T-helper 2 cell (primary cell): ENCODE results near the gene CELSR2.

Experiments used
- DNase-seq, 5 experiments: peaks; one replicate each; pipeline versions ENCODE4 v3.0.0 to v3.0.0-alpha.2; 2012 to 2022

Gene CELSR2

DNA sequence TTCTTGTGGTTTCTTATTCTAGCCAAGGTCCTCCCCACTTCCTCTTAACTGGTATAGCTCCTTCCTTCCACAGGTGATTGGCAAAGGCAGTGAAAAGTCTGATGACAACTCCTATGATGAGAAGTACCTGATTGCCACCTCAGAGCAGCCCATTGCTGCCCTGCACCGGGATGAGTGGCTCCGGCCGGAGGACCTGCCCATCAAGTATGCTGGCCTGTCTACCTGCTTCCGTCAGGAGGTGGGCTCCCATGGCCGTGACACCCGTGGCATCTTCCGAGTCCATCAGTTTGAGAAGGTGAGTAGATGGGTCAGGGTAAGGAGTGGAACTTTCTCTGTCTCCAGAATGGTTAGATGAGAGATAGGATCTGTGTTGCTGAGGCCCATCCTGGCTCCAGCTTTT, 14.2 kb upstream of the CELSR2 start:
- DNase-seq = no peak

DNA sequence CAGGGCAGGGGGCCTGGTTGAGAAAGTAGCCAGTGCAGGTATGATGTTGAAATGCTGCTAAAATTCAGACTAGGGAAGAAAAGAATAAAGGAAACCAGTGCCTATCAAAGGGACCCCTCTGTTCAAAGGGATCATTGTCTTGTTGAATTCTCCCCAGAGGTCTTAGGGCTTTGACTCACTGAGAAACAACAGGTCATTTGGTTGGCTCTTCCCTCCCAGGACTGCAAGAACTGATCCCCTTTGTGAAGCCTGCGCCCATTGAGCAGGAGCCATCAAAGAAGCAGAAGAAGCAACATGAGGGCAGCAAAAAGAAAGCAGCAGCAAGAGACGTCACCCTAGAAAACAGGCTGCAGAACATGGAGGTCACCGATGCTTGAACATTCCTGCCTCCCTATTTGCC, 11.8 kb upstream of the CELSR2 start:
- DNase-seq = no peak

GRCh38 chr1:109238382-109238781, 11.0 kb upstream of the CELSR2 start:
- DNase-seq = no peak

GRCh38 chr1:109239047-109239408, 10.3 kb upstream of the CELSR2 start:
- no peak for DNase-seq

DNA sequence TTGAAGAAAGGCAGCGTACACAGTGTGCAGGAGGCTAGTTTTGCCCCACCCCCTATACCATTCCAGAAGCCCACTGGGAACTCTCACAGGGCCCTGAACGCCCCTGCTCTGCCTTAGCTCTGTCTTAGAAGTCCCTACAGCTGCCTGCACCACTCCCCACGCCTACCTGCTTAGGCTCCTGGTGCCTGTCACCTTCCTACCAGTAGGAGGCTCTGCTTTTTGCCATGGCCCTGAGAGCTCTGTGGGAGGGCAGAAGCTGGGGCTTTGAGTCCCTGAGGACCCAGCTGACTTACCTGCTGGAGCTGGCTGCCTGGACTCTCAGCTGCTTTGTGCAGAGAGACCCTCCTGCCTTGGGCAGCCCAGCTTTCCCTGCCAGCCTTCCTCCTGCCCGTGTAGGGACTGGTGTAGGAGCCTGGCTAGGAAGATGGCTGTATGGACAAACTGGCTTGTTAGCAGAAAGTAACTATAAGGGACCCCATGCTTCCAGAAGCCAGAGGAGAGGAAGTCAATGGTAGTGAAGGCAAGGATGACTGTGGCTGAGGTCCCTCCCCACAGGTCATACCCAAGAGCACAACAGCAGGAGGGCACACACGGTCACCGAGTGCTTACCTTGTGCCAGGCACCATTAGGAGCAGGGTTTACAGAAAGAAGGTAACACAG, 9.8 kb upstream of the CELSR2 start:
- peak in 1 of 5 experiments; percentile 57 for DNase-seq

GRCh38 chr1:109240158-109241152, 8.9 kb upstream of the CELSR2 start:
- DNase-seq = peak in 1 of 5 experiments; percentile 32

DNA sequence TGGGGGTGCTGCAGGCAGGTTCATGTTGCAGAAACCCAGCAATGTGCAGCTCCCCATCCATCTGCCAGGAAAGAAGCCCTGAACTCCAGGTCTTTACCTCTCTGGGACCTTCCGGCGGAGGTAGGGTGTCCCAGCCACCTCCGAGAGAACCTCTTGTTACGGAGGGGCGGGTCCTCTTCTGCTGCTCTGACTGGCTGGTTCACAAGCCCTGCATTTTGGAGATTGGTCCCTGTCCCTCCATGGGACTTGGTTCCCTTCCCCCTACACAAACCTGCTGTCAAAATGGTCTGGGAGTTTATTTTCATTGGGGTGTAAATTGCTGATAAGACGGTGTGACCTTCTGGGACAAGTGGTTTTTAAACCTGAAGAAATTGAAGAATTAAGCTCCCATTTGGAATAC, 8.0 kb upstream of the CELSR2 start:
- DNase-seq = no peak

DNA sequence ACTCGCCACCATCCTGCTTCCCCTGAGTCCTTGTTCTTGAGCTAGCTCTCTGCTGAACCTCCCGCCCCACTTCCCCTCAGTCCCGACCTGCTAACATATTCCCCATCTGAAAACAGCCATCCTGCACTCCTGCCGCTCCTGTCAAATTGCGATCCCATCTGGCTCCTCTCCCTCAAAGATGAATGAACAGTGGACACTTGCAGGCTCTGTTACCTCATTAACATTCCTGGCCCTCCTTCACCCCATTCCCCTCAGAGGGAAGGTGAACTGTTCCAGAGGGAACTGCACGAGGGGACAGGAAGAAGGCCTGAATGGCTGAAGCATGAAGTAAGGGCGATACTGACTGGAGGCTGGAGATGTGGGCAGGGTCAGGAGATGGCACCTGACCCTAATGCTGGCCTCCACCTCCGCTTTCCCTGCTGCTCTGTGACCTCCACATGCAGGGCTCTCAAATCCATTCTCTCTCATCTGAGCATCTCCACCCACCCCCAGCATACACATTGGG, 7.4 kb upstream of the CELSR2 start:
- DNase-seq = no peak

GRCh38 chr1:109242387-109242786, 7.0 kb upstream of the CELSR2 start:
- no peak for DNase-seq

DNA sequence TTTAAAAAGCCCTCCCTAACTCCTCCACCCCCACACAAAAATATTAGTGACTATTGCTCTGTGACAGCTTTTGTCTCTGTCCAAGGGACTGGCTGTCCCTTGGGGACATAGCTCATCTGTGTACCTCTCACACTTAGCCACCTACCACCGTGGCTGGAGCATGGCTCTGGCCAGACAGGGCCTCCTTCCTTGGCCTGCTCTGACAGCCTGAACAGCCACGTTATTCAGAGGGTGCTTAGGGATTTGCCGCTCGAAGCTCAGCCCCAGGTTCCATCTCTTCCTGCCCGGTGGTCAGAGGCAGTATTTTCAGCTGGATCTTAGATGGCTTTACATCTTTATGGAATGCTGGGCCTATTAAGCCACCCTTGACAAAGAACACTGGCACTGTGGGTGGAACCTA, 6.1 kb upstream of the CELSR2 start:
- DNase-seq = no peak

GRCh38 chr1:109243860-109244552, 5.3 kb upstream of the CELSR2 start:
- DNase-seq = no peak

DNA sequence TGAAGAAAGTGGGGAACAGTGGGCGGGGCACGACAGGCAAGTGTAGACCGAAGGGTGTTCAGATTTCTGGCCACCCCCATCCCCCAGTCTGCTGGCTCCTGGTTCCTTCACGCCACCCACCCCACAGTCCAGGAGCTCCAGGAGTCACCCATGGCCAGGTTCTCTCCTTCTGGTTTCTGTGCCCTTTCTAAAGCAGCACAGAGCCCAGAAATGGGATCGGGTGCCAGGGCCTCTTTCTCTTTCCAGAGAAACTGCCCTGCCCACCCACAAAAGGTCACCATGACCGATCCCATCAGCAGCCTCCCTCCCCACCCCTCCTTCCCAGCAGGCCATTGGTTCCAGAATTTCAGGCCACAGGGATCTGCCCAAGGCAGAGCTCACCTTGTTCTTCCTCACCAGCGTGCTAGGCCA, 3.2 kb upstream of the CELSR2 start:
- no peak for DNase-seq

- no peak for DNase-seq
Observed at GRCh38 chr1:109247401-109248365, 1.7 kb upstream of the CELSR2 start.

GRCh38 chr1:109248444-109248796, 919 bp upstream of the CELSR2 start:
- DNase-seq = no peak

DNA sequence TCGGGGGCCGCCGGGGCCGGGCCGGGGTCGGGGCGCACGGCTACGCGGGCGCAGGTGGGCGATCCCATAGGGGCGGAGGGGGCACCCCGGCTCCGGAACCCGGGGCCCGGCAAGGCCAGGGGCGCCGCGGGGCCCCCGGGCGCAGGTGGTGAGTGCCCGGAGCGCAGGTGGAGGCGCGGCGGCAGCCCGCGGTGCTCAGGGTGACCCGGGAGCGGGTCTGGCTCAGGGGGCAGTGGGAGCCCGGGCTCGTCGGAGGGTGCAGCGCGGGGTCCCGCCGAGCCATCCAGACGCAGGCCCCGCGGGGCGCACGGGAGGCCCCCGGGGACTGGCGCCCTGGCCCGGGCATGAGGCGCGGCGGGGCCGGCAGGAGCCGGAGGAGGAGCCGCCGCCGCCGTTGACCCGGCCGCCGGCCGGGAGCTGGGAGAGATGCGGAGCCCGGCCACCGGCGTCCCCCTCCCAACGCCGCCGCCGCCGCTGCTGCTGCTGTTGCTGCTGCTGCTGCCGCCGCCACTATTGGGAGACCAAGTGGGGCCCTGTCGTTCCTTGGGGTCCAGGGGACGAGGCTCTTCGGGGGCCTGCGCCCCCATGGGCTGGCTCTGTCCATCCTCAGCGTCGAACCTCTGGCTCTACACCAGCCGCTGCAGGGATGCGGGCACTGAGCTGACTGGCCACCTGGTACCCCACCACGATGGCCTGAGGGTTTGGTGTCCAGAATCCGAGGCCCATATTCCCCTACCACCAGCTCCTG, 489 bp downstream of the CELSR2 start:
- no peak for DNase-seq

DNA sequence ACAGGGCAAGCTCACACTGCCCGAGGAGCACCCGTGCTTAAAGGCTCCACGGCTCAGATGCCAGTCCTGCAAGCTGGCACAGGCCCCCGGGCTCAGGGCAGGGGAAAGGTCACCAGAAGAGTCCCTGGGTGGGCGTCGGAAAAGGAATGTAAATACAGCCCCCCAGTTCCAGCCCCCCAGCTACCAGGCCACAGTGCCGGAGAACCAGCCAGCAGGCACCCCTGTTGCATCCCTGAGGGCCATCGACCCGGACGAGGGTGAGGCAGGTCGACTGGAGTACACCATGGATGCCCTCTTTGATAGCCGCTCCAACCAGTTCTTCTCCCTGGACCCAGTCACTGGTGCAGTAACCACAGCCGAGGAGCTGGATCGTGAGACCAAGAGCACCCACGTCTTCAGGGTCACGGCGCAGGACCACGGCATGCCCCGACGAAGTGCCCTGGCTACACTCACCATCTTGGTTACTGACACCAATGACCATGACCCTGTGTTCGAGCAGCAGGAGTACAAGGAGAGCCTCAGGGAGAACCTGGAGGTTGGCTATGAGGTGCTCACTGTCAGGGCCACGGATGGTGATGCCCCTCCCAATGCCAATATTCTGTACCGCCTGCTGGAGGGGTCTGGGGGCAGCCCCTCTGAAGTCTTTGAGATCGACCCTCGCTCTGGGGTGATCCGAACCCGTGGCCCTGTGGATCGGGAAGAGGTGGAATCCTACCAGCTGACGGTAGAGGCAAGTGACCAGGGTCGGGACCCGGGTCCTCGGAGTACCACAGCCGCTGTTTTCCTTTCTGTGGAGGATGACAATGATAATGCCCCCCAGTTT, 1.3 kb downstream of the CELSR2 start:
- no peak for DNase-seq

DNA sequence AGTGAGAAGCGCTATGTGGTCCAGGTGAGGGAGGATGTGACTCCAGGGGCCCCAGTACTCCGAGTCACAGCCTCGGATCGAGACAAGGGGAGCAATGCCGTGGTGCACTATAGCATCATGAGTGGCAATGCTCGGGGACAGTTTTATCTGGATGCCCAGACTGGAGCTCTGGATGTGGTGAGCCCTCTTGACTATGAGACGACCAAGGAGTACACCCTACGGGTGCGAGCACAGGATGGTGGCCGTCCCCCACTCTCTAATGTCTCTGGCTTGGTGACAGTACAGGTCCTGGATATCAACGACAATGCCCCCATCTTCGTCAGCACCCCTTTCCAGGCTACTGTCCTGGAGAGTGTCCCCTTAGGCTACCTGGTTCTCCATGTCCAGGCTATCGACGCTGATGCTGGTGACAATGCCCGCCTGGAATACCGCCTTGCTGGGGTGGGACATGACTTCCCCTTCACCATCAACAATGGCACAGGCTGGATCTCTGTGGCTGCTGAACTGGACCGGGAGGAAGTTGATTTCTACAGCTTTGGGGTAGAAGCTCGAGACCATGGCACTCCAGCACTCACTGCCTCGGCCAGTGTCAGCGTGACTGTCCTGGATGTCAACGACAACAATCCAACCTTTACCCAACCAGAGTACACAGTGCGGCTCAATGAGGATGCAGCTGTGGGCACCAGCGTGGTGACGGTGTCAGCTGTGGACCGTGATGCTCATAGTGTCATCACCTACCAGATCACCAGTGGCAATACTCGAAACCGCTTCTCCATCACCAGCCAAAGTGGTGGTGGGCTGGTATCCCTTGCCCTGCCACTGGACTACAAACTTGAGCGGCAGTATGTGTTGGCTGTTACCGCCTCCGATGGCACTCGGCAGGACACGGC, 2.2 kb downstream of the CELSR2 start:
- no peak for DNase-seq

DNA sequence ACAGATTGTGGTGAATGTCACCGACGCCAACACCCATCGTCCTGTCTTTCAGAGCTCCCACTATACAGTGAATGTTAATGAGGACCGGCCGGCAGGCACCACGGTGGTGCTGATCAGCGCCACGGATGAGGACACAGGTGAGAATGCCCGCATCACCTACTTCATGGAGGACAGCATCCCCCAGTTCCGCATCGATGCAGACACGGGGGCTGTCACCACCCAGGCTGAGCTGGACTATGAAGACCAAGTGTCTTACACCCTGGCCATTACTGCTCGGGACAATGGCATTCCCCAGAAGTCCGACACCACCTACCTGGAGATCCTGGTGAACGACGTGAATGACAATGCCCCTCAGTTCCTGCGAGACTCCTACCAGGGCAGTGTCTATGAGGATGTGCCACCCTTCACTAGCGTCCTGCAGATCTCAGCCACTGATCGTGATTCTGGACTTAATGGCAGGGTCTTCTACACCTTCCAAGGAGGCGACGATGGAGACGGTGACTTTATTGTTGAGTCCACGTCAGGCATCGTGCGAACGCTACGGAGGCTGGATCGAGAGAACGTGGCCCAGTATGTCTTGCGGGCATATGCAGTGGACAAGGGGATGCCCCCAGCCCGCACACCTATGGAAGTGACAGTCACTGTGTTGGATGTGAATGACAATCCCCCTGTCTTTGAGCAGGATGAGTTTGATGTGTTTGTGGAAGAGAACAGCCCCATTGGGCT, 3.0 kb downstream of the CELSR2 start:
- DNase-seq = no peak
